ENCODE results near the gene HABP4. TPM values are rescaled to one million over a fixed set of nuclear protein-coding genes. Genes with fewer than 3 reads are reported as not detected.

Gene HABP4, protein sequence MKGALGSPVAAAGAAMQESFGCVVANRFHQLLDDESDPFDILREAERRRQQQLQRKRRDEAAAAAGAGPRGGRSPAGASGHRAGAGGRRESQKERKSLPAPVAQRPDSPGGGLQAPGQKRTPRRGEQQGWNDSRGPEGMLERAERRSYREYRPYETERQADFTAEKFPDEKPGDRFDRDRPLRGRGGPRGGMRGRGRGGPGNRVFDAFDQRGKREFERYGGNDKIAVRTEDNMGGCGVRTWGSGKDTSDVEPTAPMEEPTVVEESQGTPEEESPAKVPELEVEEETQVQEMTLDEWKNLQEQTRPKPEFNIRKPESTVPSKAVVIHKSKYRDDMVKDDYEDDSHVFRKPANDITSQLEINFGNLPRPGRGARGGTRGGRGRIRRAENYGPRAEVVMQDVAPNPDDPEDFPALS
- total RNA-seq: 14.3 and 14.4 TPM in 2 replicates

DNA sequence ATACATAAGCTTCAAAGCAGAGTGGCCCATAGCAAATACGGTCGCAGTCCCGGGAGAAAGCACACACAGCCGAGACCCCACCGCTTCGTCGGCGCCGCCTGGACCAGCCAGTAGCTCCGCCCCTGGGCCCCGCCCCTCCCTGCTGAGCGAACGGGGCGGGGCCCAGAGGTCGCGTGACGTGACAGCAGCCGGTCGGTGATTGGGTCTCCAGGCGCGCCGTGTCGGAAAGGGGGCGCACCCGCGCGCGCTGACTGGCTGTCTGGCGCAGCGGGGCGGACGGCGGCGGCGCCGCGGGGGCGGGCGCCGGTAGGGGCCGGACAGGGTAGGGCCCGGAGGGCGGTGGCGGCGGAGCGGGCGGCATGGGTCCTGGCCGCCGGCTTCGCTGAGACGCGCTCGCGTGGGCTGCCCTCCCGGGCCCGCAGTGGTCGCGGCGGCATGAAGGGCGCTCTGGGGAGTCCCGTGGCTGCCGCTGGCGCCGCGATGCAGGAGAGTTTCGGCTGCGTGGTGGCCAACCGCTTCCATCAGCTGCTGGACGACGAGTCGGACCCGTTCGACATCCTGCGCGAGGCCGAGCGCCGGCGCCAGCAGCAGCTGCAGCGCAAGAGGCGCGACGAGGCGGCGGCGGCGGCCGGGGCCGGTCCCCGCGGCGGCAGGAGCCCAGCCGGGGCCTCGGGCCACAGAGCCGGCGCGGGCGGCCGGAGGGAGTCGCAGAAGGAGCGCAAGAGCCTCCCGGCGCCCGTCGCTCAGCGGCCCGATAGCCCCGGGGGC, at the start of gene HABP4:
Gene HABP4 (plus strand): TSS at position 325 of the 768 bp plus-strand sequence. CDS start 111 bp downstream, at position 436.
- Mint-ChIP-seq H3K27ac (no peak within 1 kb of the TSS), H3K4me3 (ENCODE audit: low read depth) (peak within 1 kb of the TSS; percentile 86), H3K9me3 (no peaks in the 10 kb centered on the region), H3K36me3 (ENCODE audit: low read depth) (peaks cover 3% of the 10 kb centered on the region), H3K27me3 (ENCODE audit: low read depth) (peaks cover 11% of the 10 kb centered on the region), H3K4me1 (ENCODE audit: low read depth) (peaks cover 28% of the 10 kb centered on the region)
- intact Hi-C loops (cut with micrococcal nuclease): loop anchor here (1.0 to 10.0 kb wide), 4 partner anchors 29 to 405 kb away; partner anchors contain the start of genes ZNF367 and ZNF782
- DNase-seq (ENCODE audit: low spot score): peak; percentile 93

- DNase-seq (ENCODE audit: low spot score): no peak
- Mint-ChIP-seq H3K27me3 (ENCODE audit: low read depth) (no peaks in the 10 kb centered on the region), H3K9me3 (no peaks in the 10 kb centered on the region), H3K4me3 (ENCODE audit: low read depth) (no peak overlapping the region), H3K4me1 (ENCODE audit: low read depth) (peaks cover 42% of the 10 kb centered on the region), H3K36me3 (ENCODE audit: low read depth) (peaks cover 45% of the 10 kb centered on the region), H3K27ac (peak overlapping the region; percentile 57)
- intact Hi-C loops (cut with micrococcal nuclease): no loop called here
These were observed 41.3 kb upstream of the HABP4 start for GRCh38 chr9:96408409-96409280.

GRCh38 chr9:96411129-96411838, 38.7 kb upstream of the HABP4 start:
- H3K4me1 Mint-ChIP-seq (ENCODE audit: low read depth): peaks cover 43% of the 10 kb centered on the region
- H3K9me3 Mint-ChIP-seq: no peaks in the 10 kb centered on the region
- H3K4me3 Mint-ChIP-seq (ENCODE audit: low read depth): no peak overlapping the region
- intact Hi-C loops (cut with micrococcal nuclease): loop anchor here (10.0 kb wide), 3 partner anchors 444 to 1224 kb away; partner anchors contain the start of genes ERCC6L2, NCBP1, TSTD2 and ZNF782
- DNase-seq (ENCODE audit: low spot score): no peak
- no peak overlapping the region for H3K27ac Mint-ChIP-seq
- H3K36me3 Mint-ChIP-seq (ENCODE audit: low read depth): peaks cover 42% of the 10 kb centered on the region
- no peaks in the 10 kb centered on the region for H3K27me3 Mint-ChIP-seq (ENCODE audit: low read depth)

DNA sequence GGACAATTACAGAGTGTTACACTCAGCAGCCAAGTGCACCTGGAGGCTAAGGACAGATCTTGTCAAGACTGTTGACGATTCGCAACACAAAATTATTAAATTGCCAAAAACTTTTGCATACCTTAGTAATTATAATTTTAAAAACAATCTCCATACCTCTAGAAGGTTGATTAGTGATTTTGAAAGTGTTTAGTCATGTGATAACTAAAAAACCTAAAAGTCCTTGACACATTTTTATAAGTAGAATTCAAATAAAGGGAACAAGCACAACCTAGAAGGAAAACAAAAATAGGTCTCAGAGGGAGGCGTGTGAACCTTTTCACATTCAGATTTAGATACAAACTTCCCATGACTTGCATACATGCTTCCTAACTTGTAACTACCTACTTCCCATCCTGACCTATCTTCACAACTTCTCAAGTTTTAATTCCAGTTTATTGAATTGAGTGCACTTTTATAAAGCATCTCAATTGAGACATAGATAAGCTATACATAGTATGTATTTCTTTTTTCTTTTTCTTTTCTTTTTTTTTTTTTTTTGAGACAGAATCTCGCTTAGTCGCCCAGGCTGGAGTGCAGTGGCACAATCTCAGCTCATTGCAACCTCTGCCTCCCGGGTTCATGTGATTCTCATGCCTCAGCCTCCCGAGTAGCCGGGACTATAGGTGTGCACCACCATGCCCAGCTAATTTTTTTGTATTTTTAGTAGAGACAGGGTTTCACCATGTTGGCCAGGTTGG, 37.6 kb upstream of the HABP4 start:
- intact Hi-C loops (cut with micrococcal nuclease): loop anchor here (10.0 kb wide), 3 partner anchors 442 to 1222 kb away; partner anchors contain the start of genes ERCC6L2, NCBP1, TSTD2 and ZNF782

DNA sequence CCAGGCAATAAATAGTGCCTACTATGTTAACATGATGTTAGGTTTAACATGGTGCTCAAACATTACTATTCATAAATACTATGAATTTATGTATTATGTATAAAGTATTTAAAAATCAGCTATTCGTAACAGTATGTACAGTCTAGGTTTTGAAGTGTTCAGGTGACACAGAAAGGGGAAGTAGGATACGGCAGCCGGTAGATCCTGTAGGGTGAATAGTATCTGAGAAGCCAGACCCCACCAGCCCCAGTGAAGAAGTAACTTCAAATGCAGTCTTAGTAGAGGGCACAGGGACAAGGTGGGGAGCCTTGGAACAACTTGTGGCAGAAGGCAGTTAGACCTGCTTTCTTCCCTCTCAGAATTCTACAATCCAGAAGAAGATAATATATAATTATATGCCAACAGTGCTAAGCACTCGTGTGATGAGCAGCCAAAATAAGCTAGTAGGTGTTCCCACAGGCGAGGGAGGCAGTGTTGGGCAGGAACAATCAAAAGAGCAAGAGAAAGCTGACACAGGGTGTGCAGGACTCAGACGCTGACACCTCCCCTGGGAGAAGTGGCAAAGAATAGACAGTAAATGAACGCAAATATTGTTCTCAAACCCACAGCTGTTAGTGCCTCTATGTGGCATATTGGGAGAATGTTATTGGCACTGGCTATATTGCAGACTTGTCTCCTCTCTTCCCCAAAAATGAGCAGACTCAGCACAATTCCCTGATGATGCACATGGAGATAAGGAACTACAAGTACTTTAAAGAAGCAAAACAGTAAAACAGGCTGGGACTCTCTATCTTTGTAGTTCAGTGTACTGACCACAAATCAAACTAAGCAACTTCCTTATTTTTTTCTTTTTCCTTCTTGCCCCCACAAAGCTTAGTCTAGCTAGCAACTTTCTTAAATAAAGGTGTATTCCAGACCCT, 36.4 kb upstream of the HABP4 start:
- peak overlapping the region; percentile 67 for H3K4me3 Mint-ChIP-seq (ENCODE audit: low read depth)
- no peak for DNase-seq (ENCODE audit: low spot score)
- H3K27me3 Mint-ChIP-seq (ENCODE audit: low read depth): no peaks in the 10 kb centered on the region
- H3K9me3 Mint-ChIP-seq: no peaks in the 10 kb centered on the region
- H3K4me1 Mint-ChIP-seq (ENCODE audit: low read depth): peaks cover 33% of the 10 kb centered on the region
- H3K27ac Mint-ChIP-seq: peak overlapping the region; percentile 79
- H3K36me3 Mint-ChIP-seq (ENCODE audit: low read depth): peaks cover 43% of the 10 kb centered on the region
- intact Hi-C loops (cut with micrococcal nuclease): loop anchor here (10.0 kb wide), 3 partner anchors 441 to 1221 kb away; partner anchors contain the start of genes ERCC6L2, NCBP1, TSTD2 and ZNF782

More for the DNA sequence above, 37.6 kb upstream of the HABP4 start:
- Mint-ChIP-seq H3K27ac (no peak overlapping the region), H3K27me3 (ENCODE audit: low read depth) (no peaks in the 10 kb centered on the region), H3K36me3 (ENCODE audit: low read depth) (peaks cover 46% of the 10 kb centered on the region), H3K4me3 (ENCODE audit: low read depth) (no peak overlapping the region), H3K9me3 (no peaks in the 10 kb centered on the region), H3K4me1 (ENCODE audit: low read depth) (peaks cover 40% of the 10 kb centered on the region)
- DNase-seq (ENCODE audit: low spot score): no peak

DNA sequence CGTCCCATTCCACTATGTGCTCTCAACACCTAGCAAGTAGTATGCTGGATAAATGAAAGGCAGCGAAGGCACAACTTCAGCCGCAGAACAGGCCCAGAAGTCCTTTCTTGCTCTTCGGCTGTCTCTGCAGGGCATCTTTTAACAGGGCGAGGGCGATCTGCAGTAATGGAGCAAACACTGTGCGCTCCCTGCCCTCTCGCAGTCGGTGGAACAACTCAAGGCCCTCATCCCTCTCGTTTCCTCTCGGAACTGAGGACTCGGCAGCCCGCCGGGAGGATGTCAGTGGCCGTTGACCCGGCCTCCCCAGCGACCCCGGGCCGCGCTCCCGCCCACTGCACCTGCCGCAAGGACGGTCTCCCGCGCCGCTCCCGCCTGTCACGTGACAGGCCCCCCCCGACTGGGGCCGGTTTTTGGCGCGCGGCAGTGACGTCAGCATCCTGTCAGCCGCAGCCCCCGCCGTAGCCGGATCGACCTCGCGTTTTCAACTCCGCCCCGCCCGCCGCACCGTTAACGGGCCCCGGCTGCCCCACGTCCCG, 32.9 kb upstream of the HABP4 start:
- Mint-ChIP-seq H3K4me1 (ENCODE audit: low read depth) (peaks cover 37% of the 10 kb centered on the region), H3K9me3 (no peaks in the 10 kb centered on the region), H3K36me3 (ENCODE audit: low read depth) (peaks cover 26% of the 10 kb centered on the region), H3K27ac (peak overlapping the region; percentile 91), H3K4me3 (ENCODE audit: low read depth) (peak overlapping the region; percentile 89), H3K27me3 (ENCODE audit: low read depth) (no peaks in the 10 kb centered on the region)
- intact Hi-C loops (cut with micrococcal nuclease): loop anchor here (5.0 to 10.0 kb wide), 6 partner anchors 35 to 1218 kb away; partner anchors contain the start of genes ERCC6L2, NCBP1, SLC35D2 and TSTD2
- DNase-seq (ENCODE audit: low spot score): peak; percentile 86

DNA sequence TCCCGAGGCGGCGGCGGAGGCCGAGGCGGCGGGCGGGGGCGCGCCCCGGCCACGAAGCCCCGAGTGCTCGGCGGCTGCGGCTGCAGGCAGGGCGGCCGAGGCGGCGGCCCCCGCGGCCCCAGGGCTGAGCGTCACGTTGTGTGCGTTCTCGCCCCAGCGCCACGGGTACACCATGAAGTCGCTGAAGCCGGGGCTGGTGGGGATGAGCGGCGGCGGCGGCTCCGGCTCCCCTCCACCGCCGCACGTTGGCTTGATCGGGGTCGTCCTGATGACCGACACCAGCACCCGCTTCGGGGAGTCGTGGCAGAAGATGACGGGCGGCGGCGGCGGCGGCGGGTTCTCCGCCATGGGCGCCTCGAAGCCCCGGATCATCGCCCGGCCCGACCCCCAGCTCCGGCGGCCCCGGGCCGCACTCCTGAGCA, 32.3 kb upstream of the HABP4 start:
- Mint-ChIP-seq H3K4me1 (ENCODE audit: low read depth) (peaks cover 34% of the 10 kb centered on the region), H3K9me3 (no peaks in the 10 kb centered on the region), H3K27me3 (ENCODE audit: low read depth) (no peaks in the 10 kb centered on the region), H3K4me3 (ENCODE audit: low read depth) (peak overlapping the region; percentile 83), H3K36me3 (ENCODE audit: low read depth) (peaks cover 24% of the 10 kb centered on the region), H3K27ac (peak overlapping the region; percentile 90)
- no peak for DNase-seq (ENCODE audit: low spot score)
- intact Hi-C loops (cut with micrococcal nuclease): loop anchor here (1.0 to 10.0 kb wide), 8 partner anchors 32 to 1217 kb away; partner anchors contain the start of genes ERCC6L2, NCBP1, PRXL2C and SLC35D2

- intact Hi-C loops (cut with micrococcal nuclease): loop anchor here (1.0 to 10.0 kb wide), 8 partner anchors 31 to 1216 kb away; partner anchors contain the start of genes ERCC6L2, NCBP1, PRXL2C and SLC35D2
- peak within 1 kb of the TSS; percentile 91 for H3K27ac Mint-ChIP-seq
- H3K9me3 Mint-ChIP-seq: no peaks in the 10 kb centered on the region
- H3K4me3 Mint-ChIP-seq (ENCODE audit: low read depth): peak within 1 kb of the TSS; percentile 89
- no peaks in the 10 kb centered on the region for H3K27me3 Mint-ChIP-seq (ENCODE audit: low read depth)
- DNase-seq (ENCODE audit: low spot score): peak; percentile 95
- peaks cover 30% of the 10 kb centered on the region for H3K4me1 Mint-ChIP-seq (ENCODE audit: low read depth)
- H3K36me3 Mint-ChIP-seq (ENCODE audit: low read depth): peaks cover 20% of the 10 kb centered on the region
These were observed 31.7 kb upstream of the HABP4 start, which contains the start of gene ZNF367 for GRCh38 chr9:96418083-96418919. ZNF367 (minus strand) TSS chr9:96418370; CDS start chr9:96418032, 338 bp downstream.

- intact Hi-C loops (cut with micrococcal nuclease): loop anchor here (1.0 to 10.0 kb wide), 8 partner anchors 30 to 1216 kb away; partner anchors contain the start of genes ERCC6L2, NCBP1, PRXL2C and SLC35D2
- Mint-ChIP-seq H3K4me3 (ENCODE audit: low read depth) (peak overlapping the region; percentile 89), H3K4me1 (ENCODE audit: low read depth) (peaks cover 22% of the 10 kb centered on the region), H3K9me3 (no peaks in the 10 kb centered on the region), H3K27me3 (ENCODE audit: low read depth) (no peaks in the 10 kb centered on the region), H3K36me3 (ENCODE audit: low read depth) (peaks cover 12% of the 10 kb centered on the region), H3K27ac (peak overlapping the region; percentile 90)
- peak; percentile 73 for DNase-seq (ENCODE audit: low spot score)
These were observed 30.9 kb upstream of the HABP4 start for GRCh38 chr9:96418920-96419690.

Data from activated T-helper 2 cell treated with anti-CD3 and anti-CD28 coated beads, Interferon-gamma antibody, Interleukin-2, Interleukin-4, amounts not matched to agents 10 μg/mL and 5 μg/mL and 100 μg/mL, durations not matched to agents 14 hours and 24 hours and 36 hours (primary cell).